Measurements from ENCODE around the gene EML2.

The EML2 gene

DNA sequence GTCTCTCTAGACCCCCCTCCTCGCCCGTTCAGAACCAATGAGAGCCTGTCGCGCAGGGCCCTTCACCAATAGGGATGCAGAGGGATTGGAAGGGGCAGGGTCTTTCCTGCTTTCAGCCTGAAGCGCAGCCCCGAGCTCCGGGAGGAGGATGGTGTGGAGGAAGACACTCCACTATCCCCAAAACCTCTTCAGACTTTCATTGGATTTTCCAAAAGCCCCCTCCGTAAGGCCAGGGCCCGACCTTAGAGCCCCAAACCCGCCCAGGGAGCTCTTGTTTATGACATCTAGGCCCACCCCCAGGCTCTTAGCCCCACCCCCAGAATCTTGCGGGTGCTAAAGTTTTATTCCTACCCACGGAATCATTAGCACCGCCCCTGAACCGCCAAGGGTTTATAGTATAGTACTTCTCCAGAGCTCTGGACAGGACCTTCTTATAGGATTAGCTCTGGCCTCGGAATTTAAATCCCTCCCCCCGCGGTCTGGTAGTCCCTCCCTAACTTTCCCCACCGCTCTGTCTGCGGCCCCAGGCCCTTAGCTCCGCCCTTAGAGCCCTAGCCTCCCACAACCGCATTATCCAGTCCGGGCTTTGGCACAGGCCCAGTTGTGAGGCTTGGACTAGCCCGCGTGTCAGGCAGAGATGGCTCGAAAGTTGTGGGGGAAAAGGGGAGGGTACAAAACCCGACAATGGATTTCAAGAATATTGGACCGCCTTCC lies 6.6 kb upstream of the EML2 start (continued):
- peak; percentile 95 for TF ChIP-seq ZNF660 (tag by site-specific recombination; IDR thresholded peaks at IDR 0.05)
- TF ChIP-seq SP7 (tag by site-specific recombination; IDR thresholded peaks at IDR 0.05) = peak; percentile 71
- no peak for TF ChIP-seq ZNF530 (tag by site-specific recombination; IDR thresholded peaks at IDR 0.05; ENCODE audit: low read depth)
- no peak for TF ChIP-seq ZNF544 (tag by site-specific recombination; IDR thresholded peaks at IDR 0.05)
- TF ChIP-seq ZNF391 (tag by site-specific recombination; IDR thresholded peaks at IDR 0.05; ENCODE audit: borderline replicate concordance, low read depth) = 0 out of 2 replicates have a peak, but pooled peaks have one; percentile 14
- no peak for TF ChIP-seq ZNF354C (tag by site-specific recombination; IDR thresholded peaks at IDR 0.05; ENCODE audit: borderline replicate concordance, low read depth)
- TF ChIP-seq ZNF239 (tag by site-specific recombination; IDR thresholded peaks at IDR 0.05) = peak; percentile 13; the same call in 1 of the 2 replicates
- TF ChIP-seq ZNF202 (tag by site-specific recombination; IDR thresholded peaks at IDR 0.05; ENCODE audit: borderline replicate concordance) = no peak
- TF ChIP-seq GLIS1 (tag by site-specific recombination; IDR thresholded peaks at IDR 0.05) = peak; percentile 51; the same call in 1 of the 2 replicates
- TF ChIP-seq ZNF23 (tag by site-specific recombination; IDR thresholded peaks at IDR 0.05; ENCODE audit: borderline replicate concordance) = no peak
- TF ChIP-seq ZNF350 (tag by site-specific recombination; IDR thresholded peaks at IDR 0.05) = no peak
- TF ChIP-seq ZBTB17 (tag by site-specific recombination; IDR thresholded peaks at IDR 0.05) = peak; percentile 74
- no peak for TF ChIP-seq ZNF423 (tag by site-specific recombination; IDR thresholded peaks at IDR 0.05)
- TF ChIP-seq, protein P1, sequence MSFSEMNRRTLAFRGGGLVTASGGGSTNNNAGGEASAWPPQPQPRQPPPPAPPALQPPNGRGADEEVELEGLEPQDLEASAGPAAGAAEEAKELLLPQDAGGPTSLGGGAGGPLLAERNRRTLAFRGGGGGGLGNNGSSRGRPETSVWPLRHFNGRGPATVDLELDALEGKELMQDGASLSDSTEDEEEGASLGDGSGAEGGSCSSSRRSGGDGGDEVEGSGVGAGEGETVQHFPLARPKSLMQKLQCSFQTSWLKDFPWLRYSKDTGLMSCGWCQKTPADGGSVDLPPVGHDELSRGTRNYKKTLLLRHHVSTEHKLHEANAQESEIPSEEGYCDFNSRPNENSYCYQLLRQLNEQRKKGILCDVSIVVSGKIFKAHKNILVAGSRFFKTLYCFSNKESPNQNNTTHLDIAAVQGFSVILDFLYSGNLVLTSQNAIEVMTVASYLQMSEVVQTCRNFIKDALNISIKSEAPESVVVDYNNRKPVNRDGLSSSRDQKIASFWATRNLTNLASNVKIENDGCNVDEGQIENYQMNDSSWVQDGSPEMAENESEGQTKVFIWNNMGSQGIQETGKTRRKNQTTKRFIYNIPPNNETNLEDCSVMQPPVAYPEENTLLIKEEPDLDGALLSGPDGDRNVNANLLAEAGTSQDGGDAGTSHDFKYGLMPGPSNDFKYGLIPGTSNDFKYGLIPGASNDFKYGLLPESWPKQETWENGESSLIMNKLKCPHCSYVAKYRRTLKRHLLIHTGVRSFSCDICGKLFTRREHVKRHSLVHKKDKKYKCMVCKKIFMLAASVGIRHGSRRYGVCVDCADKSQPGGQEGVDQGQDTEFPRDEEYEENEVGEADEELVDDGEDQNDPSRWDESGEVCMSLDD (tag by site-specific recombination; IDR thresholded peaks at IDR 0.05) = no peak
- TF ChIP-seq, protein P2, sequence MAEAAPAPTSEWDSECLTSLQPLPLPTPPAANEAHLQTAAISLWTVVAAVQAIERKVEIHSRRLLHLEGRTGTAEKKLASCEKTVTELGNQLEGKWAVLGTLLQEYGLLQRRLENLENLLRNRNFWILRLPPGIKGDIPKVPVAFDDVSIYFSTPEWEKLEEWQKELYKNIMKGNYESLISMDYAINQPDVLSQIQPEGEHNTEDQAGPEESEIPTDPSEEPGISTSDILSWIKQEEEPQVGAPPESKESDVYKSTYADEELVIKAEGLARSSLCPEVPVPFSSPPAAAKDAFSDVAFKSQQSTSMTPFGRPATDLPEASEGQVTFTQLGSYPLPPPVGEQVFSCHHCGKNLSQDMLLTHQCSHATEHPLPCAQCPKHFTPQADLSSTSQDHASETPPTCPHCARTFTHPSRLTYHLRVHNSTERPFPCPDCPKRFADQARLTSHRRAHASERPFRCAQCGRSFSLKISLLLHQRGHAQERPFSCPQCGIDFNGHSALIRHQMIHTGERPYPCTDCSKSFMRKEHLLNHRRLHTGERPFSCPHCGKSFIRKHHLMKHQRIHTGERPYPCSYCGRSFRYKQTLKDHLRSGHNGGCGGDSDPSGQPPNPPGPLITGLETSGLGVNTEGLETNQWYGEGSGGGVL (tag by site-specific recombination; IDR thresholded peaks at IDR 0.05) = peak; percentile 62
- TF ChIP-seq ZNF223 (tag by site-specific recombination; IDR thresholded peaks at IDR 0.05) = no peak
- TF ChIP-seq ZNF76 (tag by site-specific recombination; IDR thresholded peaks at IDR 0.05; ENCODE audit: borderline replicate concordance, low read depth) = no peak
- no peak for TF ChIP-seq ZNF514 (tag by site-specific recombination; IDR thresholded peaks at IDR 0.05)
- no peak for TF ChIP-seq ZNF785 (tag by site-specific recombination; IDR thresholded peaks at IDR 0.05)
- TF ChIP-seq ZNF610 (tag by site-specific recombination; IDR thresholded peaks at IDR 0.05; ENCODE audit: borderline replicate concordance) = no peak
- peak; percentile 52; the same call in 1 of the 2 replicates for TF ChIP-seq KLF9 (tag by site-specific recombination; IDR thresholded peaks at IDR 0.05; ENCODE audit: low read depth)
- TF ChIP-seq, protein P3, sequence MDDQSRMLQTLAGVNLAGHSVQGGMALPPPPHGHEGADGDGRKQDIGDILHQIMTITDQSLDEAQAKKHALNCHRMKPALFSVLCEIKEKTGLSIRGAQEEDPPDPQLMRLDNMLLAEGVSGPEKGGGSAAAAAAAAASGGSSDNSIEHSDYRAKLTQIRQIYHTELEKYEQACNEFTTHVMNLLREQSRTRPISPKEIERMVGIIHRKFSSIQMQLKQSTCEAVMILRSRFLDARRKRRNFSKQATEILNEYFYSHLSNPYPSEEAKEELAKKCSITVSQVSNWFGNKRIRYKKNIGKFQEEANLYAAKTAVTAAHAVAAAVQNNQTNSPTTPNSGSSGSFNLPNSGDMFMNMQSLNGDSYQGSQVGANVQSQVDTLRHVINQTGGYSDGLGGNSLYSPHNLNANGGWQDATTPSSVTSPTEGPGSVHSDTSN (CRISPR knock-in tag; IDR thresholded peaks at IDR 0.05) = no peak
- peak; percentile 100 for TF ChIP-seq ZNF623 (tag by site-specific recombination; IDR thresholded peaks at IDR 0.05)
- TF ChIP-seq, protein P4, sequence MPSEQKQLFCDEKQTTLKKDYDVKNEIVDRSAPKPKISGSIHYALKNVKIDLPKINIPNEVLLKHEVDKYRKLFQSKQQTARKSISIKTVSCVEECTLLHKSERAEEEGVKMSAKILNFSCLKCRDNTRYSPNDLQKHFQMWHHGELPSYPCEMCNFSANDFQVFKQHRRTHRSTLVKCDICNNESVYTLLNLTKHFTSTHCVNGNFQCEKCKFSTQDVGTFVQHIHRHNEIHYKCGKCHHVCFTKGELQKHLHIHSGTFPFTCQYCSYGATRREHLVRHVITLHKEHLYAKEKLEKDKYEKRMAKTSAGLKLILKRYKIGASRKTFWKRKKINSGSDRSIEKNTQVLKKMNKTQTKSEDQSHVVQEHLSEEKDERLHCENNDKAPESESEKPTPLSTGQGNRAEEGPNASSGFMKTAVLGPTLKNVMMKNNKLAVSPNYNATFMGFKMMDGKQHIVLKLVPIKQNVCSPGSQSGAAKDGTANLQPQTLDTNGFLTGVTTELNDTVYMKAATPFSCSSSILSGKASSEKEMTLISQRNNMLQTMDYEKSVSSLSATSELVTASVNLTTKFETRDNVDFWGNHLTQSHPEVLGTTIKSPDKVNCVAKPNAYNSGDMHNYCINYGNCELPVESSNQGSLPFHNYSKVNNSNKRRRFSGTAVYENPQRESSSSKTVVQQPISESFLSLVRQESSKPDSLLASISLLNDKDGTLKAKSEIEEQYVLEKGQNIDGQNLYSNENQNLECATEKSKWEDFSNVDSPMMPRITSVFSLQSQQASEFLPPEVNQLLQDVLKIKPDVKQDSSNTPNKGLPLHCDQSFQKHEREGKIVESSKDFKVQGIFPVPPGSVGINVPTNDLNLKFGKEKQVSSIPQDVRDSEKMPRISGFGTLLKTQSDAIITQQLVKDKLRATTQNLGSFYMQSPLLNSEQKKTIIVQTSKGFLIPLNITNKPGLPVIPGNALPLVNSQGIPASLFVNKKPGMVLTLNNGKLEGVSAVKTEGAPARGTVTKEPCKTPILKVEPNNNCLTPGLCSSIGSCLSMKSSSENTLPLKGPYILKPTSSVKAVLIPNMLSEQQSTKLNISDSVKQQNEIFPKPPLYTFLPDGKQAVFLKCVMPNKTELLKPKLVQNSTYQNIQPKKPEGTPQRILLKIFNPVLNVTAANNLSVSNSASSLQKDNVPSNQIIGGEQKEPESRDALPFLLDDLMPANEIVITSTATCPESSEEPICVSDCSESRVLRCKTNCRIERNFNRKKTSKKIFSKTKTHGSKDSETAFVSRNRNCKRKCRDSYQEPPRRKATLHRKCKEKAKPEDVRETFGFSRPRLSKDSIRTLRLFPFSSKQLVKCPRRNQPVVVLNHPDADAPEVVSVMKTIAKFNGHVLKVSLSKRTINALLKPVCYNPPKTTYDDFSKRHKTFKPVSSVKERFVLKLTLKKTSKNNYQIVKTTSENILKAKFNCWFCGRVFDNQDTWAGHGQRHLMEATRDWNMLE (tag by site-specific recombination; conservative IDR thresholded peaks at IDR 0.05; ENCODE audit: low read depth) = no peak
- TF ChIP-seq BCL11B (tag by site-specific recombination; IDR thresholded peaks at IDR 0.05; ENCODE audit: low read depth) = no peak
- peak; percentile 18; the same call in 1 of the 2 replicates for TF ChIP-seq EGR2 (tag by site-specific recombination; IDR thresholded peaks at IDR 0.05; ENCODE audit: low read depth)
- TF ChIP-seq, protein P5, sequence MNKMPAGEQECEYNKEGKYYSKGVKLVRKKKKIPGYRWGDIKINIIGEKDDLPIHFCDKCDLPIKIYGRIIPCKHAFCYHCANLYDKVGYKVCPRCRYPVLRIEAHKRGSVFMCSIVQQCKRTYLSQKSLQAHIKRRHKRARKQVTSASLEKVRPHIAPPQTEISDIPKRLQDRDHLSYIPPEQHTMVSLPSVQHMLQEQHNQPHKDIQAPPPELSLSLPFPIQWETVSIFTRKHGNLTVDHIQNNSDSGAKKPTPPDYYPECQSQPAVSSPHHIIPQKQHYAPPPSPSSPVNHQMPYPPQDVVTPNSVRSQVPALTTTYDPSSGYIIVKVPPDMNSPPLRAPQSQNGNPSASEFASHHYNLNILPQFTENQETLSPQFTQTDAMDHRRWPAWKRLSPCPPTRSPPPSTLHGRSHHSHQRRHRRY (tag by site-specific recombination; IDR thresholded peaks at IDR 0.05) = no peak
- no peak for TF ChIP-seq ZNF16 (tag by site-specific recombination; IDR thresholded peaks at IDR 0.05; ENCODE audit: low read depth)
